Hepatocyte (in vitro differentiated cells): Measurements from ENCODE around the gene CLIP3. TPM values are rescaled to one million over a fixed set of nuclear protein-coding genes. Genes with fewer than 3 reads are reported as not detected.
"Not testable (repeated sequence)": the region's sequence is repeated elsewhere in the genome, so short reads cannot be mapped to it uniquely, and the experiment has no call there.

ENCODE experiments used
- DNase-seq: peaks from one replicate; pipeline ENCODE4 v3.0.0-alpha.2; 2016; ENCODE audit warnings: low spot score
- H2AFZ ChIP-seq: fragments of 200-600 bp; sonication (generic); 2 replicates; pipeline ENCODE4 v1.6.0; 2016; ENCODE audit warnings: antibody characterized with exemption, mild to moderate bottlenecking
- H3K27ac ChIP-seq: fragments of 200-600 bp; sonication (generic); 2 replicates; pipeline ENCODE4 v1.5.1; 2016; ENCODE audit warnings: mild to moderate bottlenecking
- H3K27me3 ChIP-seq: fragments of 200-600 bp; sonication (generic); 2 replicates; pipeline ENCODE4 v1.6.1; 2016
- H3K36me3 ChIP-seq: fragments of 200-600 bp; sonication (generic); replicated peaks from 2 replicates; pipeline ENCODE4 v1.5.1; 2016; ENCODE audit warnings: low read depth; ENCODE audit not compliant: insufficient read depth
- H3K4me1 ChIP-seq: fragments of 200-600 bp; sonication (generic); 2 replicates; pipeline ENCODE4 v1.5.1; 2016; ENCODE audit warnings: mild to moderate bottlenecking, moderate library complexity; ENCODE audit not compliant: insufficient read depth
- H3K4me2 ChIP-seq: fragments of 200-600 bp; sonication (generic); 2 replicates; pipeline ENCODE4 v1.6.0; 2016
- H3K4me3 ChIP-seq: fragments of 200-600 bp; sonication (generic); 2 replicates; pipeline ENCODE4 v1.5.1; 2016; ENCODE audit warnings: mild to moderate bottlenecking
- H3K79me2 ChIP-seq: fragments of 200-600 bp; sonication (generic); 2 replicates; pipeline ENCODE4 v1.6.0; 2017; ENCODE audit warnings: mild to moderate bottlenecking
- H3K9me2 ChIP-seq: fragments of 200-600 bp; sonication (generic); replicated peaks from 2 replicates; pipeline ENCODE4 v1.6.0; 2017; ENCODE audit warnings: mild to moderate bottlenecking; ENCODE audit not compliant: insufficient read depth
- H3K9me3 ChIP-seq: fragments of 200-600 bp; sonication (generic); 2 replicates; pipeline ENCODE4 v1.5.1; 2016; ENCODE audit warnings: low read depth, mild to moderate bottlenecking
- H4K20me1 ChIP-seq: fragments of 200-600 bp; sonication (generic); 2 replicates; pipeline ENCODE4 v1.6.0; 2016; ENCODE audit warnings: mild to moderate bottlenecking; ENCODE audit not compliant: insufficient read depth, poor library complexity, severe bottlenecking
- CTCF ChIP-seq: fragments of 200-600 bp; sonication (generic); IDR thresholded peaks from 2 replicates; pipeline ENCODE4 v1.5.1; 2016; ENCODE audit warnings: antibody characterized with exemption, mild to moderate bottlenecking; ENCODE audit not compliant: poor library complexity
- EZH2 ChIP-seq: fragments of 200-600 bp; sonication (generic); IDR thresholded peaks from 2 replicates; pipeline ENCODE4 v1.6.1; 2016; ENCODE audit warnings: antibody characterized with exemption, mild to moderate bottlenecking, borderline replicate concordance
- EZH2phosphoT487 ChIP-seq: fragments of 200-600 bp; sonication (generic); IDR thresholded peaks from one replicate; pipeline ENCODE4 v1.6.1; 2018; ENCODE audit warnings: antibody characterized with exemption, mild to moderate bottlenecking, low read depth, moderate library complexity; ENCODE audit not compliant: unreplicated experiment, severe bottlenecking
- WGBS: methylation state at CpG from one replicate; pipeline ENCODE4 v1.1.6; 2016; ENCODE audit warnings: low lambda C conversion rate; ENCODE audit errors: missing lambda C conversion rate; 5-methylcytosine and 5-hydroxymethylcytosine counted together
- polyA plus RNA-seq: library from polyadenylated mRNA; unstranded; fragments of >200 nt; fragmentation: Nextera tagmentation; extraction: Ambion mirVana; gene quantifications from 2 replicates; pipeline ENCODE4 v1.2.1, GENCODE V29; 2016
- total RNA-seq: library from RNA; depleted of rRNA; stranded (reverse); fragments of >200 nt; gene quantifications from 2 replicates; pipeline ENCODE4 v1.2.3, GENCODE V29; 2014

Gene CLIP3
- total and polyA plus RNA-seq, 2 experiments from 2014 or later = 5.1 to 19.5 TPM

DNA sequence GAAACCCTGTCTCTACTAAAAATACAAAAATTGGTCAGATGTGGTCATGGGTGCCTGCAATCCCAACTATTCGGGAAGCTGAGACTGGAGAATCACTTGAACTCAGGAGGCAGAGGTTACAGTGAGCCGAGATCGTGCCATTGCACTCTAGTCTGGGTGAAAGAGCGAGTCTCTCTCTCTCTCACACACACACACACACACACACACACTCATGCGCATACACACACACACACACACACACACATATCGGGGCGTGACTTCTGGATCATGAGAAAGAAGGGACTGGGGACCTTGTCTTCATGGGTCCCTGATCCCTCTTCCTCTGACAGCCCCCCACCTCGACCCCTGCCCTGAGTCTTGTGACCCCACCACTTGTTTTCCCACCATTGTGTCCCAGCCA is 49.5 kb downstream of the CLIP3 start:
- H3K79me2 ChIP-seq = no peaks in the 10 kb centered on the region
- 81% methylated on average over 5 of the region's 8 CpGs for WGBS
- no peak overlapping the region for H3K4me2 ChIP-seq
- no peak for DNase-seq
- H3K4me1 ChIP-seq = no peaks in the 10 kb centered on the region
- no peaks in the 10 kb centered on the region for H3K9me3 ChIP-seq
- no peaks in the 10 kb centered on the region for H3K36me3 ChIP-seq
- TF ChIP-seq CTCF (no peak), EZH2 (no peak), EZH2phosphoT487 (no peak)
- H3K4me3 ChIP-seq = no peak overlapping the region
- no peak overlapping the region for H3K27ac ChIP-seq
- peaks cover 36% of the 10 kb centered on the region for H3K27me3 ChIP-seq
- H2AFZ ChIP-seq = no peak overlapping the region
- no peaks in the 10 kb centered on the region for H3K9me2 ChIP-seq
- no peaks in the 10 kb centered on the region for H4K20me1 ChIP-seq

- peaks cover 18% of the 10 kb centered on the region for H3K27me3 ChIP-seq
- not testable (repeated sequence) for H3K9me2 ChIP-seq, H4K20me1 ChIP-seq, H3K4me1 ChIP-seq, H3K27ac ChIP-seq, H3K4me2 ChIP-seq, H3K79me2 ChIP-seq, H3K36me3 ChIP-seq, H2AFZ ChIP-seq, H3K4me3 ChIP-seq, DNase-seq, H3K9me3 ChIP-seq
- WGBS = 93% methylated on average over 4 of the region's 4 CpGs
These were observed 51.7 kb downstream of the CLIP3 start for GRCh38 chr19:35980997-35981396.

DNA sequence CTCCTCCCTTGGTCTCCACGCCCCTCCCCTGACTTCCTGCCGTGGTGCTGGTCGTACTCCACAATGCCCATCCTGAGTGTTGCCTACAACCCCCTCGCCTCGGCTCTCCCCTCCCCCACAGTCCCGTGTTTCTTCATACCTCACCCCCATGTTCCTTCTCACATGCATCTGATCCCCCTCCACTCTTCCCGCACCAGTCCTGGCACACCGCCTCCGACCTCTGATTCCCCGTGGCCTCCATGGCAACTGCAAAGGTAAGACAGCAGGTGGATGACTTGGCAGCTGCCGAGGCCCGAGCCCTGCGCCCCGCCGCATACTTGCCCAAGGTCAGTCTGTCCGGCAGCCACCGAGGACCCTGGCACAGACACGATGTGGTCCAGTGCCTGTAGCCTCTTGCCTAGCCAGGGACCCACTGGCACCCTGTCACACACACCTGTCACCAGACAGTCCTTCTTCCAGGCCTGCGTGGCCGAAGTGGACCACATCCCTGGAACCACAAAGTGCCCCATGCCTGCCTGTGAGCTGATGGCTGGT is 53.8 kb downstream of the CLIP3 start:
- Histone ChIP-seq H3K36me3 (no peaks in the 10 kb centered on the region), H3K4me3 (no peak overlapping the region), H3K79me2 (no peaks in the 10 kb centered on the region), H3K4me1 (no peaks in the 10 kb centered on the region), H4K20me1 (no peaks in the 10 kb centered on the region), H3K27me3 (peaks cover 8% of the 10 kb centered on the region), H3K27ac (no peak overlapping the region), H3K9me3 (no peaks in the 10 kb centered on the region), H3K4me2 (no peak overlapping the region), H3K9me2 (no peaks in the 10 kb centered on the region), H2AFZ (no peak overlapping the region)
- no peak for TF ChIP-seq EZH2phosphoT487
- no peak for TF ChIP-seq CTCF
- TF ChIP-seq EZH2 = no peak
- DNase-seq = no peak
- WGBS = 82% methylated on average over 17 of the region's 20 CpGs

DNA sequence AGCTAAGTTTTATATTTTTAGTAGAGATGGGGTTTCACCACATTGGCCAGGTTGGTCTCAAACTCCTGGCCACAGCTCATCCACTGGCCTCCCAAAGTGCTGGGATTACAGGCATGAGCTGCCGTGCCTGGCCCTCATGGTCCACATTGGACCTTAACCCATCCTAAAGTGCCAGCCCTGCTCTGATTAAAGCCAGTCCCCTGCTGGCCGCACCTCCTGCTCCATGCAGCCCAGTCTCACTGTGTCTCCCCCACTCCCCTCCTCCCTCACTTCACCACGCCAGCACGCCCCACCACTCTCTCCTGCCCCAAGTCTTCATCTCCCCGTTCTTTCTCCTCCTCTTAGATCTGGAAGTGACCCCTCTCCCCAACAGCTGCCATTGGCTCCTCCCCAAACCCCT is 54.4 kb downstream of the CLIP3 start:
- no peaks in the 10 kb centered on the region for H3K79me2 ChIP-seq
- H3K27me3 ChIP-seq = peaks cover 8% of the 10 kb centered on the region
- no peak for TF ChIP-seq CTCF
- no peak for TF ChIP-seq EZH2phosphoT487
- TF ChIP-seq EZH2 = no peak
- H3K4me1 ChIP-seq = no peaks in the 10 kb centered on the region
- H4K20me1 ChIP-seq = no peaks in the 10 kb centered on the region
- no peaks in the 10 kb centered on the region for H3K9me2 ChIP-seq
- H2AFZ ChIP-seq = no peak overlapping the region
- H3K36me3 ChIP-seq = no peaks in the 10 kb centered on the region
- no peak overlapping the region for H3K4me3 ChIP-seq
- no peak overlapping the region for H3K4me2 ChIP-seq
- WGBS = 77% methylated on average over 2 of the region's 5 CpGs
- H3K27ac ChIP-seq = no peak overlapping the region
- DNase-seq = no peak
- H3K9me3 ChIP-seq = no peaks in the 10 kb centered on the region
